DLD1 (cell line): Measurements from ENCODE around the gene TTC31.
"Not testable (repeated sequence)": the region's sequence is repeated elsewhere in the genome, so short reads cannot be mapped to it uniquely, and the experiment has no call there.

ENCODE experiments used
- in situ Hi-C: cut with HindIII; loops from 2 replicates; pipeline ENCODE4 v1.10.0; 2017; ENCODE audit warnings: low sequenced_read_pairs

Gene TTC31

GRCh38 chr2:74483675-74484164 lies 839 bp downstream of the TTC31 start:
- in situ Hi-C loops: not testable (repeated sequence)

- in situ Hi-C loops: no loop called here
Measured at GRCh38 chr2:74486141-74486540, 3.3 kb downstream of the TTC31 start.

DNA sequence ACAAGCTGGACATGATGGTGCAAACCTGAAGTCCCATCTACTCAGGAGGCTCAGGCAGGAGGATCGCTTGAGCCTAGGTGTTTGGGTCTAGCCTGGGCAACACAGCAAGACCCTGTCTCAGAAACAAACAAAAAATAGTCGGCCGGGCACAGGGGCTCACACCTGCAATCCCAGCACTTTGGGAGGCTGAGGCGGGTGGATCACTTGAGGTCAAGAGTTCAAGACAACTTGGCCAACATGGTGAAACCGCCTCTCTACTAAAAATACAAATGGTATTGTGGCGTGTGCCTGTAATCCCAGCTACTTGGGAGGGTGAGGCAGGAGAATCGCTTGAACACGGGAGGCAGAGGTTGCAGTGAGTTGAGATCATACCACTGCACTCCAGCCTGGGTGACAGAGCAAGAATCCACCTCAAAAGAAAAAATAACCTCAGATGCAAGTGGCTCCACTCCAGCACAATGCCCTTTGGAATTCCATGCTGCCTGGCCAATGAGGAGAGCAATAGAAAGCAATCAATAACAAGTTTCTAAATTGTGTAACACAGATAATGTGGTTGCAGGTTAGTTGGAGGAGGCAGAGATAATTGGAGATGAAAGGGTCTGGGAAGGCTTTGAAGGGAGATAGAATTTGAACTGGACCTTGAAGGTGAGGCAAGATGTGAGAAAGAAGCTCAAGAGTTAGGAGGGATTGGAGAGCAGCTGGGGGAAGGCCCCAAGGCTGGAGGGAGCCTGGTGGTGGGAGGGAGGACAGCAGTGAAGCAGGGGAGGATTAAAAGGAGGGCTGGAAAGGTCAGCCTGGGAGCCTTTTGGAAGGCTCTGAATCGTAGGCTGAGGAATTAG lies 6.0 kb downstream of the TTC31 start:
- in situ Hi-C loops: no loop called here

DNA sequence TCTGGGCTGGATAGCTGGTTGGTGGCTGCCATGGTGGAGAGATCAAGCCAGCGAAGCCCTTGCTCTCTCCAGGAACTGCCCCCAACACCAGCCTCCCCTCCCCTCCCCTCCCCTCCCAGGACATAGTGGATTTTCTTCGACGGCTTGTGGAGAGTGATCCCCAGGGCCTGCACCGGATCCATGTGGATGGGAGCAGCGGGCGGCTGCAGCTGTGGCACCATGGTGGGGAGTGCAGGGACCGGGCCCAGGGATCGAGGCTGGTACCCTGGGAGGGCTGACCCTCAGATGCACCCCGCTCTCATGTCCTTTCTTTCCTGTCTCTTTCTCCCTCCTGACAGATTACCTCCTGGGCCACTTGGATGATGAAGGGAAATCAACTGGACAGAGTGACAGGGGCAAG lies 7.0 kb downstream of the TTC31 start:
- in situ Hi-C loops: no loop called here

DNA sequence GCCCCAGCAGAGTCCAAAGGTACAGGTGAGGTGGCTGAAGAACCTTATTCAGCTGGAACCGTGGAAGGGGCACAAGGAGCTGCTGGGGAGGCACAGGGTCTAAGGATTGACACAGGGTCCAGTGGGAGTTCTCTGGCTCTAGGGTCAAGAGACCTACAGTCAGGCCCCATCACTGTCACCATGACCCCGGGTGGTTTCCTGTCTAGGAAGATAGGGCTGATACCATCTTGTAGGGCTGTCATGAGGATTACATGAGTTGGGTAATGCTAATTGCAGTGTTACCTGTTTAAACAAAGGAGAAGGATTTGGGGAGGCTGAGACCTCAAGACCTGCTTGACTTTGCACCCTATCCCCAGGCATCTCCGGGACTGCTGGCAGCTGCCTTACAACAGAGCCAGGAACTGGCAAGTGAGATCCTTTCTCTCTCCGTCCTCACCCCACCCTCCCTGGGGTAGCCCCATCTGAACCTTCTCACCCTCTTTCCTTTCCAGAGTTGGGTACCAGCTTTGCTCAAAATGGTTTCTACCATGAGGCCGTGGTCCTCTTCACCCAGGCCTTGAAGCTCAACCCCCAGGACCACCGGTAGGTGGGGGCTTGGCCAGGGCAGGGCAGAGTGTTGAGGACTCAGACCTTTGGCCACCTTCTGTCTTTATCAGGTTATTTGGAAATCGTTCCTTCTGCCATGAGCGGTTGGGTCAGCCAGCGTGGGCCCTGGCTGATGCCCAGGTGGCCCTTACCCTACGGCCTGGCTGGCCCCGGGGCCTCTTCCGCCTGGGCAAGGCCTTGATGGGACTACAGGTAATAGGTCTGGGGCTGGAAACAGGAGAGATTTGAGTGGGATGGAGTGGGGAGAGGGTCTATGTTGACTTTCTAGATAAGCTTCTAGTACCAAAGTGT lies 9.0 kb downstream of the TTC31 start:
- in situ Hi-C loops: no loop called here

- in situ Hi-C loops: no loop called here
Measured at GRCh38 chr2:74493546-74493945, 10.7 kb downstream of the TTC31 start.

GRCh38 chr2:74495440-74495839 lies 12.6 kb downstream of the TTC31 start:
- in situ Hi-C loops: no loop called here

- in situ Hi-C loops: no loop called here
Measured at GRCh38 chr2:74496997-74497776, 14.3 kb downstream of the TTC31 start.

- in situ Hi-C loops: no loop called here
Measured at GRCh38 chr2:74497777-74498499, 15.1 kb downstream of the TTC31 start.

GRCh38 chr2:74498500-74499266 lies 15.8 kb downstream of the TTC31 start:
- in situ Hi-C loops: no loop called here

GRCh38 chr2:74499267-74499939 lies 16.5 kb downstream of the TTC31 start, which contains the start of gene LBX2:
LBX2 (minus strand) TSS chr2:74499603; CDS start chr2:74499537, 66 bp downstream.
- in situ Hi-C loops: no loop called here

GRCh38 chr2:74499940-74500577 lies 17.2 kb downstream of the TTC31 start:
- in situ Hi-C loops: no loop called here

DNA sequence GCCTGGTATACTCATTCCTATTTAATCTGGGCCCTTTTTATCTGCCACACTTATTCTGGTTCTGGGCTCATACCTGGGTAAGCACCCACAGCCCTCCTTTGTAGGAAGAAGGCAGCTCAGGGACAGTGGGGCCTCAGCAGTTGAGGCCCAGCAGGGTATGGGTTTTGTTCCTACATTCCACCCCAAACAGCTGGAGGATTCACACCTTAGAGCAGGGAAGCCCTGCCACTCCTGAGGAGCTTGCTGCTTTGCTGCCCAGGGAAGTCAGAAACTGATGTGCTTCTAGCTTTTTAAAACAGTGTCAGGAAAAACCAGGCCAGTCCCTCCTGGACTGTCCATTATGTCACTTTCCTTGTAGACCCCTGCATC lies 17.7 kb downstream of the TTC31 start:
- in situ Hi-C loops: no loop called here

- in situ Hi-C loops: no loop called here
Measured at GRCh38 chr2:74501335-74502071, 18.6 kb downstream of the TTC31 start.

- in situ Hi-C loops: no loop called here
Measured at GRCh38 chr2:74502147-74502719, 19.4 kb downstream of the TTC31 start.

DNA sequence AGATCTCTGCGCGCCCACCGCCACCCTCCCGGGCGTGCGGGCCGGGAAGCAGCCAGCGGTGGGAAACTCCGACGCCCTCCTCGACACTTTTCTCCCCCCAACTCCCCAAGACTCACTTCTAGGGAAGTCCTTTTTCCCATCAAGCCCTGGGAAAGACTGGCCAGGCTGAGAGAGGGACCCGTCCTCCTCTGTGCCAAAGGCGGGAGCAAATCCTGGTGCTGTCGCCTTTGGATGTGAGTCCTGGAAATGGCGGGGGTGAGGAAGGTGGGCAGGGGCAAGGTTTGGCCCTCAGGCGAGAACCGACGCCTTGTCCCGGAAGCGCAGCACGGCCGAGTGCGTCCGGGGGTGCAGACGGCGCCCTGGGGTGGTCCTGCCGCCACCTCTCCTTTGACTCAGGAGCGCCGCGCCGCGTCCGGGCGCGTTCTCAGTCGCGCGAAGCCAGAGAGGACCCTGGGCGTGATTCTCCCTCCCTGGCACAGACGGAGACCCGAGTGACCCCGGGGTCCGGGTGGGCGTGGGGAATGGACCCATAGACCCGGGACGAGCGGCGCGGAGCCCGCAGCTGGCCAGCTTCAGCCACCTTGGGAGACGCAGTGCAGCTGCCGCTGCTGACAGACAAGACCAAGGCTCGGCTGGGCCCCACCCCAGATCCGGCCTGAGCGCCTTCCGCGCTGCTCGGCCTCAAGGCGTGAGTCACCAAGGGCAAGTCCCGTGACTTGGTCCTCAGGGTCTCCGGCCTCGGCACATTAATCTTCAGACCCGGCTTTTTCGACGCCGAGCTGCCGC lies 20.0 kb downstream of the TTC31 start:
- in situ Hi-C loops: no loop called here
